ENCODE measurements around the gene NDUFB11. TPM values are rescaled to one million over a fixed set of nuclear protein-coding genes. Genes with fewer than 3 reads are reported as not detected.

NDUFB11 gene
- total and polyA plus RNA-seq, 5 donors from 2014 or later: 50.3 to 190 (median 179) TPM

DNA sequence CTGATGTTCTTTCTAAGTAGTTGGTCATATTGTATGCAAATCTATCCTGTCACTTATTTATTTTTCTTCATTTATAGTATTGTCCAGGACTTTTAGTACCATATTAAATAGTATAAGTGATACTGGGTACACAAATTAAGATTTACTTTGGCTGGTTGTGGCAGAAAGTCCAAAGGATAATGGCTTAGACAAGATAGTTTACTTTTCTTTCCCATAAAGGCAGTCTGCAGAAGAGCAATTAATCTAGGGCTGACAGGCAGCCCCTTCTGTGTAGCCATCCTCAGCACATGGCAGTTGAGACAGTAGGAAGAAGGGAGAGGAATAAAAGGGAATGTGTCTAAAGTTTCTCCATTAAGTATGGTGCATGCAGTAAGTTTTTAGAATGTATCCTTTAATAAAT is 6.9 kb upstream of the NDUFB11 start:
- H3K36me3 Mint-ChIP-seq: peaks cover 11% of the 10 kb centered on the region

GRCh38 chrX:47148946-47149345 is 4.4 kb upstream of the NDUFB11 start:
- DNase-seq: no peak
- Mint-ChIP-seq H3K9me3 (peaks cover 0 to 3% (median 0%) of the 10 kb centered on the region in 7 donors), H3K4me1 (peaks cover 0 to 43% (median 15%) of the 10 kb centered on the region in 4 donors), H3K36me3 (peaks cover 9% of the 10 kb centered on the region), H3K27ac (peak overlapping the region in 1 of 3 donors; percentile 71), H3K4me3 (no peak overlapping the region), H3K27me3 (peaks cover 12% of the 10 kb centered on the region)
- H3K27ac ChIP-seq (ENCODE audit: insufficient read depth, low read length, poor library complexity, severe bottlenecking): no peak overlapping the region
- no peaks in the 10 kb centered on the region for H3K9me3 ChIP-seq (ENCODE audit: control insufficient read depth in 2 of 2, low read length in 2 of 2)
- H3K27me3 ChIP-seq (ENCODE audit: control insufficient read depth, insufficient read depth, low read length): no peaks in the 10 kb centered on the region
- H3K4me1 ChIP-seq (ENCODE audit: control insufficient read depth, insufficient read depth, low read length, poor library complexity, severe bottlenecking): peaks cover 12% of the 10 kb centered on the region
- ATAC-seq (ENCODE audit: low read depth in 2 of 2): no peak
- H3K36me3 ChIP-seq (ENCODE audit: control insufficient read depth, insufficient read depth, low read length): peaks cover 9% of the 10 kb centered on the region
- H3K4me3 ChIP-seq (ENCODE audit: low read depth, low read length): no peak overlapping the region

More for the DNA sequence above, 6.9 kb upstream of the NDUFB11 start:
- Mint-ChIP-seq H3K9me3 (peaks cover 0 to 1% (median 0%) of the 10 kb centered on the region in 7 donors), H3K27me3 (no peaks in the 10 kb centered on the region), H3K4me3 (no peak overlapping the region), H3K4me1 (peaks cover 0 to 33% (median 9%) of the 10 kb centered on the region in 4 donors), H3K27ac (no peak overlapping the region)
- no peak for DNase-seq
- Histone ChIP-seq H3K36me3 (ENCODE audit: control insufficient read depth, insufficient read depth, low read length) (peaks cover 13% of the 10 kb centered on the region), H3K9me3 (ENCODE audit: control insufficient read depth in 2 of 2, low read length in 2 of 2) (no peaks in the 10 kb centered on the region), H3K4me3 (ENCODE audit: low read depth, low read length) (no peak overlapping the region), H3K27ac (ENCODE audit: insufficient read depth, low read length, poor library complexity, severe bottlenecking) (no peak overlapping the region), H3K4me1 (ENCODE audit: control insufficient read depth, insufficient read depth, low read length, poor library complexity, severe bottlenecking) (peaks cover 10% of the 10 kb centered on the region), H3K27me3 (ENCODE audit: control insufficient read depth, insufficient read depth, low read length) (no peaks in the 10 kb centered on the region)
- ATAC-seq (ENCODE audit: low read depth in 2 of 2): no peak

DNA sequence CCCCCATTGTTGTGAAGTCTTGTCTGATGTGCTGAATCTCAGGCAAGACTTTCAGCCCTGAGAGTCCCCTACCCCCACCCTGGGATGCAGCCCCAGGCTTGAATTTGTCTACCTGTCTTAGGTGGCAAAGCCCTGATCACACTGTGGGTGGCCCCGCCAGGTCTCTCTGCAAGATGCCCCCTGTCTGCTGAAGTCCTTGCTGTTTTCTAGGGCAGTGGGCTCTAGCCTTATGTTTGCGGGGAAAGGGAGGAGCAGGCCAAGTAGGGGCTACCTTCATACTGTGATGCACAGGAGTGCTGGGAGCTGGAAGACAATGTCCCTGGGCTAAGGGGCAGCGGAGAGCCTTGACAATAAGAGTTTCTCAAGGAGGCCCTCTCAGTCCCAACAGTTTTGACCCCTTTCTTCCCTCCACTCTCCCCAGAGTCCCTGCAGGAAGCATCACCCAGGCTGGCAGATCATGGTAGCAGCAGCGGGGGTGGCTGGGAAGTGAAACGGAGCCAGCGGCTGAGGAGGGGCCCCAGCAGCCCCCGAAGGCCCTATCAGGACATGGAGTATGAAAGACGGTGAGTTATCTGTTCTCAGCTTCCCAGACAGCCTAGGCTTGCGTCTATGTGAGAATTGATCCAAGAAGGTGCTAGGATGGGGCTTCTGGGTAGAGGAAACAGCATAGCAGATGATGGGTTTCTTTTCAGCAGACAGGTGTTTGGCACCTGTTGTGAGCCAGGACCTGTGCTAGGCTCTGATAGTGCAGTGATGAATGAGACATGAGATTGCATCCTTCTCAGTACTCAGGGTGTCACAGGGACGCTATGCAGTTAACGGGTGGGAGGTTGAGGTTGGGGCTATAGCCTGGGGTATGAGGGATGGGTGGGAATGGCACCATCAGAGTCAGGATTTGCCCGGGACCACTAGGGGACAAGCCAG is 2.7 kb upstream of the NDUFB11 start:
- ATAC-seq (ENCODE audit: low read depth in 2 of 2): no peak
- Histone ChIP-seq H3K36me3 (ENCODE audit: control insufficient read depth, insufficient read depth, low read length) (peaks cover 9% of the 10 kb centered on the region), H3K27me3 (ENCODE audit: control insufficient read depth, insufficient read depth, low read length) (no peaks in the 10 kb centered on the region), H3K4me3 (ENCODE audit: low read depth, low read length) (peak overlapping the region; percentile 32), H3K4me1 (ENCODE audit: control insufficient read depth, insufficient read depth, low read length, poor library complexity, severe bottlenecking) (peaks cover 12% of the 10 kb centered on the region), H3K27ac (ENCODE audit: insufficient read depth, low read length, poor library complexity, severe bottlenecking) (no peak overlapping the region), H3K9me3 (ENCODE audit: control insufficient read depth in 2 of 2, low read length in 2 of 2) (no peaks in the 10 kb centered on the region)
- H3K27me3 Mint-ChIP-seq: peaks cover 12% of the 10 kb centered on the region
- peak overlapping the region; percentile 30 to 72 (median 63) for H3K4me3 Mint-ChIP-seq
- H3K4me1 Mint-ChIP-seq: peaks cover 3 to 53% (median 16%) of the 10 kb centered on the region in 4 donors
- DNase-seq: no peak
- H3K9me3 Mint-ChIP-seq: peaks cover 0 to 3% (median 0%) of the 10 kb centered on the region in 7 donors
- H3K27ac Mint-ChIP-seq: peak overlapping the region; percentile 43 to 99 (median 62)
- peaks cover 17% of the 10 kb centered on the region for H3K36me3 Mint-ChIP-seq

- peaks cover 20% of the 10 kb centered on the region for H3K36me3 Mint-ChIP-seq
Observed at GRCh38 chrX:47146121-47146935, 1.8 kb upstream of the NDUFB11 start.

DNA sequence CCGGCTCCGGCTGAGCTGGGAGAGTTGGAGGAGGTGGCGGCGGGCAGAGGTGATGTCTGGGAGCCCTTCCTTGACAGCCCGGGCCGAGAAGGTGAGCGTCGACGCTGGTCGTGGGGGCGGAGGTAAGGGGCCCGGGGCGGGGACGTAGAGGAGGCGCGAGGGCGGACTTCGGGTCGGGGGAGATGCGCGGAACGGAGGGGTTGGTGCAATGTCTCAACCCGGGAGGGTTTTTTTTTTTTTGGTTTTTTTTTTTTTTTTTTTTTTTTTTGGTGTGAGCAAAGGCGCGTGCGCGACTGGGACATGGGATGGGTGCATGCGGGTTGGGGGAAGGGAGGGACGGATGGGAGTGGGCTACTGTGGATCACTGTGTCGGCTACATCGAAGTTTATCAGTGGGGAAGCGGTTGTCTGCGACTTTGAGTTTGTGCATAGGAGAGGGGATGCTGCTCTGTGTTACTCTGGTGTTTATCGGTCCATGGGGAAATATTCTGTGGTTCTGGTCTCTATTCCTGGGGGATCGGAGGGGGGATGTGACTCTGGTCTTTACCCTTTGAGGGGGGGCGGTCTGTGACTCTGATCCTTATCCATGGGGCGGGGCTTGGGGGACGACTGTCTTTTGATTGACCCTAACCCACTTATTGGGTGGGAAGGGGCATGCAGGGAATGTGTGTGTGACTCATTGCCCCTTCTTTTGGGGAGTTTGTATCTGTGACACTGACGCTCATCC is 1.1 kb upstream of the NDUFB11 start:
- H3K27me3 Mint-ChIP-seq: peaks cover 12% of the 10 kb centered on the region
- H3K4me3 Mint-ChIP-seq: peak overlapping the region; percentile 95 to 99 (median 97)
- Histone ChIP-seq H3K27me3 (ENCODE audit: control insufficient read depth, insufficient read depth, low read length) (no peaks in the 10 kb centered on the region), H3K9me3 (ENCODE audit: control insufficient read depth in 2 of 2, low read length in 2 of 2) (no peaks in the 10 kb centered on the region), H3K36me3 (ENCODE audit: control insufficient read depth, insufficient read depth, low read length) (peaks cover 12% of the 10 kb centered on the region), H3K4me3 (ENCODE audit: low read depth, low read length) (peak overlapping the region; percentile 82), H3K27ac (ENCODE audit: insufficient read depth, low read length, poor library complexity, severe bottlenecking) (peak overlapping the region; percentile 92), H3K4me1 (ENCODE audit: control insufficient read depth, insufficient read depth, low read length, poor library complexity, severe bottlenecking) (peaks cover 12% of the 10 kb centered on the region)
- H3K4me1 Mint-ChIP-seq: peaks cover 3 to 48% (median 16%) of the 10 kb centered on the region in 4 donors
- peaks cover 19% of the 10 kb centered on the region for H3K36me3 Mint-ChIP-seq
- ATAC-seq (ENCODE audit: low read depth in 2 of 2) (peak; percentile 2 to 10), DNase-seq (peak in 1 of 3 donors; percentile 48)
- peak overlapping the region; percentile 94 to 99 (median 99) for H3K27ac Mint-ChIP-seq
- peaks cover 0 to 3% (median 1%) of the 10 kb centered on the region in 7 donors for H3K9me3 Mint-ChIP-seq

More at GRCh38 chrX:47146121-47146935, 1.8 kb upstream of the NDUFB11 start:
- Histone ChIP-seq H3K27me3 (ENCODE audit: control insufficient read depth, insufficient read depth, low read length) (no peaks in the 10 kb centered on the region), H3K4me1 (ENCODE audit: control insufficient read depth, insufficient read depth, low read length, poor library complexity, severe bottlenecking) (peaks cover 12% of the 10 kb centered on the region), H3K36me3 (ENCODE audit: control insufficient read depth, insufficient read depth, low read length) (peaks cover 14% of the 10 kb centered on the region), H3K9me3 (ENCODE audit: control insufficient read depth in 2 of 2, low read length in 2 of 2) (no peaks in the 10 kb centered on the region), H3K4me3 (ENCODE audit: low read depth, low read length) (peak overlapping the region; percentile 82), H3K27ac (ENCODE audit: insufficient read depth, low read length, poor library complexity, severe bottlenecking) (peak overlapping the region; percentile 92)
- peaks cover 12% of the 10 kb centered on the region for H3K27me3 Mint-ChIP-seq
- peak overlapping the region; percentile 94 to 99 (median 99) for H3K27ac Mint-ChIP-seq
- DNase-seq (no peak), ATAC-seq (ENCODE audit: low read depth in 2 of 2) (no peak)
- peak overlapping the region; percentile 95 to 99 (median 97) for H3K4me3 Mint-ChIP-seq
- peaks cover 3 to 51% (median 15%) of the 10 kb centered on the region in 4 donors for H3K4me1 Mint-ChIP-seq
- H3K9me3 Mint-ChIP-seq: peaks cover 0 to 3% (median 0%) of the 10 kb centered on the region in 7 donors

DNA sequence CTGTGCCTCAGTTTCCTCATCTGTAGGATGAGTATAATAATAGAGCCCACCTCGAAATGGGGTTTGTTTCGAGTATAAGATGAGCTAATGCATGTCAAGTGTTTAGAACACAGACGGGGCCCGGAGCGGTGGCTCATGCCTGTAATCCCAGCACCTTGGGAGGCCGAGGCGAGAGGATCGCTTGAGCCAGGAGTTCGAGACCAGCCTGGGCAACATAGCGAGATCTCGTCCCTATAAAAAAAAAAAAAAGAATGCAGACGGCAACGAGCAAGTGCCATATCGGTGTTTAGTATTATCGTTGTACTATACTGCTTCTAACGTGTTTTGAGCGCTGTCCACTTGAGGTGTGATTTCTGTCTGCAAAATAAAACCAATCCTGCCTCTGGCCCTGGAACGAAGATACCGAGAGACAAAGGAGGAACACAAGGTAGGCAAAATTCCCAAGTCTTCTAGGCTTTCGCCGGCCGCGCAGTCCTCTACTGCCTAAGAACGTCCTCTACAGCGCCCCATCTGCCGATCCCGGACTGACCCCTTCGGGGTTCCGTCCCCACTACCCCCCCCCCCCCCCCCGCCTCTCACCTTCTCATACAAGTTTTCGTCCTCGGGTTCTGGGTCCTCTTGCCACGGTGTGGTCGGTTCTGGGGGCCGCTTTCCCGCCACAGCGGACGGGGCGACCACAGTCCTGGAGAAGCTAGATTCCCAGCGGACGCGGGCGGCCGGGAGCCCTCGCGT is 442 bp downstream of the NDUFB11 start:
- Mint-ChIP-seq H3K27ac (peak overlapping the region; percentile 94 to 99 (median 99)), H3K36me3 (peaks cover 21% of the 10 kb centered on the region), H3K4me3 (peak overlapping the region; percentile 95 to 99 (median 97)), H3K27me3 (peaks cover 12% of the 10 kb centered on the region), H3K9me3 (peaks cover 0 to 3% (median 0%) of the 10 kb centered on the region in 7 donors), H3K4me1 (peaks cover 3 to 45% (median 16%) of the 10 kb centered on the region in 4 donors)
- Histone ChIP-seq H3K27ac (ENCODE audit: insufficient read depth, low read length, poor library complexity, severe bottlenecking) (peak overlapping the region; percentile 92), H3K4me3 (ENCODE audit: low read depth, low read length) (peak overlapping the region; percentile 87), H3K27me3 (ENCODE audit: control insufficient read depth, insufficient read depth, low read length) (no peaks in the 10 kb centered on the region), H3K9me3 (ENCODE audit: control insufficient read depth in 2 of 2, low read length in 2 of 2) (no peaks in the 10 kb centered on the region), H3K36me3 (ENCODE audit: control insufficient read depth, insufficient read depth, low read length) (peaks cover 10% of the 10 kb centered on the region), H3K4me1 (ENCODE audit: control insufficient read depth, insufficient read depth, low read length, poor library complexity, severe bottlenecking) (peaks cover 12% of the 10 kb centered on the region)
- ATAC-seq (ENCODE audit: low read depth in 2 of 2) (peak in 1 of 2 donors; percentile 2), DNase-seq (no peak)

Data from CD4-positive, CD25-positive, alpha-beta regulatory T cell (primary cell).